ENCODE data around the gene EIF2S1. TPM values are rescaled to one million over a fixed set of nuclear protein-coding genes. Genes with fewer than 3 reads are reported as not detected.

Gene EIF2S1
- total and polyA plus RNA-seq, 2 experiments from 2014 or later = 121 to 170 TPM

GRCh38 chr14:67392800-67393199, 32.7 kb downstream of the EIF2S1 start (continued):
- TF ChIP-seq ZNF331 (CRISPR knock-in tag; IDR thresholded peaks at IDR 0.05; ENCODE audit: low read depth) (no peak), STAT1 (IDR thresholded peaks at IDR 0.05; ENCODE audit: unreplicated experiment) (no peak)
- TF ChIP-seq, protein P1, sequence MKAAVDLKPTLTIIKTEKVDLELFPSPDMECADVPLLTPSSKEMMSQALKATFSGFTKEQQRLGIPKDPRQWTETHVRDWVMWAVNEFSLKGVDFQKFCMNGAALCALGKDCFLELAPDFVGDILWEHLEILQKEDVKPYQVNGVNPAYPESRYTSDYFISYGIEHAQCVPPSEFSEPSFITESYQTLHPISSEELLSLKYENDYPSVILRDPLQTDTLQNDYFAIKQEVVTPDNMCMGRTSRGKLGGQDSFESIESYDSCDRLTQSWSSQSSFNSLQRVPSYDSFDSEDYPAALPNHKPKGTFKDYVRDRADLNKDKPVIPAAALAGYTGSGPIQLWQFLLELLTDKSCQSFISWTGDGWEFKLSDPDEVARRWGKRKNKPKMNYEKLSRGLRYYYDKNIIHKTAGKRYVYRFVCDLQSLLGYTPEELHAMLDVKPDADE (IDR thresholded peaks at IDR 0.05) = no peak

DNA sequence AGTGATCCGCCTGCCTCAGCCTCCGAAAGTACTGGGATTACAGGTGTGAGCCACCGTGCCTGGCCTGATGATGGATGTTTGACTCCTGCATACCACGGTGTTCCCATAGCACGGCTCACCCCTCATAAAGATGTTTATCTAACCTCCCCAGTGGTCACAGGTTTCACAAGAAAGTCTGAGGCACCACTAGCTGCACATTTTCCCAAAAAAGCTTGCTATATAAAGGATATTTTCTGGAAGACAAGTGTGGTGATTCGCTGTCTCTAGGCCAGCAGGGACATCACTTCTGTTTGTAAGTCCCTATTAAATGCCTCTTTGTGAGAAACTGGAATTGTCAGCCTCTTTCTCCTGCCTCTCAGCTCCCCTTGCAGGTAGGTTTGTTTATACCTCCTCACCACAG, 33.6 kb downstream of the EIF2S1 start:
- Mint-ChIP-seq H3K27me3 (ENCODE audit: insufficient read depth, low read depth, poor library complexity) (peaks cover 14% of the 10 kb centered on the region), H3K27ac (no peak overlapping the region), H3K36me3 (ENCODE audit: low read depth) (no peaks in the 10 kb centered on the region), H3K4me3 (no peak overlapping the region), H3K9me3 (no peaks in the 10 kb centered on the region), H3K4me1 (peaks cover 4% of the 10 kb centered on the region)
- no peak overlapping the region for H3K4me2 ChIP-seq
- H3F3A ChIP-seq (replicated peaks; ENCODE audit: low read depth) = no peaks in the 10 kb centered on the region
- no peak overlapping the region for H2AFZ ChIP-seq
- no peak overlapping the region for H3K27ac ChIP-seq (ENCODE audit: low read depth)
- no peaks in the 10 kb centered on the region for H3K79me2 ChIP-seq (replicated peaks; ENCODE audit: insufficient read depth)
- no peaks in the 10 kb centered on the region for H3K27me3 ChIP-seq (ENCODE audit: insufficient read depth)
- H3K4me1 ChIP-seq (ENCODE audit: insufficient read depth) = no peaks in the 10 kb centered on the region
- no peaks in the 10 kb centered on the region for H3K36me3 ChIP-seq (ENCODE audit: insufficient read depth)
- H3K4me3 ChIP-seq = no peak overlapping the region
- H4K20me1 ChIP-seq (replicated peaks; ENCODE audit: insufficient read depth) = no peaks in the 10 kb centered on the region
- no peaks in the 10 kb centered on the region for H3K9me2 ChIP-seq (ENCODE audit: insufficient read depth)
- DNase-seq (ENCODE audit: low spot score) (no peak), ATAC-seq (no peak)
- TF ChIP-seq ZNF331 (CRISPR knock-in tag; IDR thresholded peaks at IDR 0.05; ENCODE audit: low read depth) (no peak), STAT1 (IDR thresholded peaks at IDR 0.05; ENCODE audit: unreplicated experiment) (no peak), CREB1 (CRISPR knock-in tag; IDR thresholded peaks at IDR 0.05; ENCODE audit: low read depth) (no peak), JUNB (IDR thresholded peaks at IDR 0.05; ENCODE audit: unreplicated experiment) (no peak), ZNF462 (CRISPR knock-in tag; IDR thresholded peaks at IDR 0.05) (no peak), EZH2phosphoT487 (IDR thresholded peaks at IDR 0.05; ENCODE audit: unreplicated experiment) (no peak), POLR2AphosphoS5 (IDR thresholded peaks at IDR 0.05; ENCODE audit: low read depth) (no peak)
- TF ChIP-seq, protein P2, sequence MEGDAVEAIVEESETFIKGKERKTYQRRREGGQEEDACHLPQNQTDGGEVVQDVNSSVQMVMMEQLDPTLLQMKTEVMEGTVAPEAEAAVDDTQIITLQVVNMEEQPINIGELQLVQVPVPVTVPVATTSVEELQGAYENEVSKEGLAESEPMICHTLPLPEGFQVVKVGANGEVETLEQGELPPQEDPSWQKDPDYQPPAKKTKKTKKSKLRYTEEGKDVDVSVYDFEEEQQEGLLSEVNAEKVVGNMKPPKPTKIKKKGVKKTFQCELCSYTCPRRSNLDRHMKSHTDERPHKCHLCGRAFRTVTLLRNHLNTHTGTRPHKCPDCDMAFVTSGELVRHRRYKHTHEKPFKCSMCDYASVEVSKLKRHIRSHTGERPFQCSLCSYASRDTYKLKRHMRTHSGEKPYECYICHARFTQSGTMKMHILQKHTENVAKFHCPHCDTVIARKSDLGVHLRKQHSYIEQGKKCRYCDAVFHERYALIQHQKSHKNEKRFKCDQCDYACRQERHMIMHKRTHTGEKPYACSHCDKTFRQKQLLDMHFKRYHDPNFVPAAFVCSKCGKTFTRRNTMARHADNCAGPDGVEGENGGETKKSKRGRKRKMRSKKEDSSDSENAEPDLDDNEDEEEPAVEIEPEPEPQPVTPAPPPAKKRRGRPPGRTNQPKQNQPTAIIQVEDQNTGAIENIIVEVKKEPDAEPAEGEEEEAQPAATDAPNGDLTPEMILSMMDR (conservative IDR thresholded peaks at IDR 0.05; ENCODE audit: low read depth in 2 of 2) = no peak
- TF ChIP-seq, protein P1 (IDR thresholded peaks at IDR 0.05) = no peak
- TF ChIP-seq, protein P3, sequence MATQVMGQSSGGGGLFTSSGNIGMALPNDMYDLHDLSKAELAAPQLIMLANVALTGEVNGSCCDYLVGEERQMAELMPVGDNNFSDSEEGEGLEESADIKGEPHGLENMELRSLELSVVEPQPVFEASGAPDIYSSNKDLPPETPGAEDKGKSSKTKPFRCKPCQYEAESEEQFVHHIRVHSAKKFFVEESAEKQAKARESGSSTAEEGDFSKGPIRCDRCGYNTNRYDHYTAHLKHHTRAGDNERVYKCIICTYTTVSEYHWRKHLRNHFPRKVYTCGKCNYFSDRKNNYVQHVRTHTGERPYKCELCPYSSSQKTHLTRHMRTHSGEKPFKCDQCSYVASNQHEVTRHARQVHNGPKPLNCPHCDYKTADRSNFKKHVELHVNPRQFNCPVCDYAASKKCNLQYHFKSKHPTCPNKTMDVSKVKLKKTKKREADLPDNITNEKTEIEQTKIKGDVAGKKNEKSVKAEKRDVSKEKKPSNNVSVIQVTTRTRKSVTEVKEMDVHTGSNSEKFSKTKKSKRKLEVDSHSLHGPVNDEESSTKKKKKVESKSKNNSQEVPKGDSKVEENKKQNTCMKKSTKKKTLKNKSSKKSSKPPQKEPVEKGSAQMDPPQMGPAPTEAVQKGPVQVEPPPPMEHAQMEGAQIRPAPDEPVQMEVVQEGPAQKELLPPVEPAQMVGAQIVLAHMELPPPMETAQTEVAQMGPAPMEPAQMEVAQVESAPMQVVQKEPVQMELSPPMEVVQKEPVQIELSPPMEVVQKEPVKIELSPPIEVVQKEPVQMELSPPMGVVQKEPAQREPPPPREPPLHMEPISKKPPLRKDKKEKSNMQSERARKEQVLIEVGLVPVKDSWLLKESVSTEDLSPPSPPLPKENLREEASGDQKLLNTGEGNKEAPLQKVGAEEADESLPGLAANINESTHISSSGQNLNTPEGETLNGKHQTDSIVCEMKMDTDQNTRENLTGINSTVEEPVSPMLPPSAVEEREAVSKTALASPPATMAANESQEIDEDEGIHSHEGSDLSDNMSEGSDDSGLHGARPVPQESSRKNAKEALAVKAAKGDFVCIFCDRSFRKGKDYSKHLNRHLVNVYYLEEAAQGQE (IDR thresholded peaks at IDR 0.05; ENCODE audit: unreplicated experiment) = no peak

Measured in GM23338 (cell line).